ENCODE data around the gene WASL. TPM values are rescaled to one million over a fixed set of nuclear protein-coding genes. Genes with fewer than 3 reads are reported as not detected.

WASL gene
- total RNA-seq, 1 experiment from 2014 or later, result 34.4 TPM

DNA sequence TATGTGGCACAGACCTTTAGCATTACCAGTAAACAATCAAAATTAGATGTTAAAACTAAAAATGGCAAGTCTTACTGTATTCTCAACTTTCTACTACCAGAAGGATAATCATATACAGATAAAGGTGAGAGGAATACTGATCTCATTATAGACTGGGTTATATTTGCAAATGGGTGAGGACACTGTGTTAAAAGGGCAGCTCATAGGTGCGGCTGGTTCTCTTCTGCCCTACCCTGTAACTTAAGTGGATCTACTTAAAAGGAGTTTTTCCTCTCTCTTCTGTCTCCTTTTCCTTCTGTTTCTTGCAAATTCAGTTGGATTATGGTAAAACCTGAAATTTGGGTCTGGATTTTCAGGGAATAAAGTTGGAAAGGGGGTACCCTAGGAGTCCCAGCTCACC lies 33.0 kb downstream of the WASL start (continued):
- TF ChIP-seq, protein P1, sequence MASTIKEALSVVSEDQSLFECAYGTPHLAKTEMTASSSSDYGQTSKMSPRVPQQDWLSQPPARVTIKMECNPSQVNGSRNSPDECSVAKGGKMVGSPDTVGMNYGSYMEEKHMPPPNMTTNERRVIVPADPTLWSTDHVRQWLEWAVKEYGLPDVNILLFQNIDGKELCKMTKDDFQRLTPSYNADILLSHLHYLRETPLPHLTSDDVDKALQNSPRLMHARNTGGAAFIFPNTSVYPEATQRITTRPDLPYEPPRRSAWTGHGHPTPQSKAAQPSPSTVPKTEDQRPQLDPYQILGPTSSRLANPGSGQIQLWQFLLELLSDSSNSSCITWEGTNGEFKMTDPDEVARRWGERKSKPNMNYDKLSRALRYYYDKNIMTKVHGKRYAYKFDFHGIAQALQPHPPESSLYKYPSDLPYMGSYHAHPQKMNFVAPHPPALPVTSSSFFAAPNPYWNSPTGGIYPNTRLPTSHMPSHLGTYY (CRISPR knock-in tag; IDR thresholded peaks at IDR 0.05), result no peak
- no peak for TF ChIP-seq ZBTB21 (CRISPR knock-in tag; IDR thresholded peaks at IDR 0.05; ENCODE audit: borderline replicate concordance)
- TF ChIP-seq ZNF317 (CRISPR knock-in tag; IDR thresholded peaks at IDR 0.05; ENCODE audit: borderline replicate concordance, low read depth), result no peak
- TF ChIP-seq, protein P2, sequence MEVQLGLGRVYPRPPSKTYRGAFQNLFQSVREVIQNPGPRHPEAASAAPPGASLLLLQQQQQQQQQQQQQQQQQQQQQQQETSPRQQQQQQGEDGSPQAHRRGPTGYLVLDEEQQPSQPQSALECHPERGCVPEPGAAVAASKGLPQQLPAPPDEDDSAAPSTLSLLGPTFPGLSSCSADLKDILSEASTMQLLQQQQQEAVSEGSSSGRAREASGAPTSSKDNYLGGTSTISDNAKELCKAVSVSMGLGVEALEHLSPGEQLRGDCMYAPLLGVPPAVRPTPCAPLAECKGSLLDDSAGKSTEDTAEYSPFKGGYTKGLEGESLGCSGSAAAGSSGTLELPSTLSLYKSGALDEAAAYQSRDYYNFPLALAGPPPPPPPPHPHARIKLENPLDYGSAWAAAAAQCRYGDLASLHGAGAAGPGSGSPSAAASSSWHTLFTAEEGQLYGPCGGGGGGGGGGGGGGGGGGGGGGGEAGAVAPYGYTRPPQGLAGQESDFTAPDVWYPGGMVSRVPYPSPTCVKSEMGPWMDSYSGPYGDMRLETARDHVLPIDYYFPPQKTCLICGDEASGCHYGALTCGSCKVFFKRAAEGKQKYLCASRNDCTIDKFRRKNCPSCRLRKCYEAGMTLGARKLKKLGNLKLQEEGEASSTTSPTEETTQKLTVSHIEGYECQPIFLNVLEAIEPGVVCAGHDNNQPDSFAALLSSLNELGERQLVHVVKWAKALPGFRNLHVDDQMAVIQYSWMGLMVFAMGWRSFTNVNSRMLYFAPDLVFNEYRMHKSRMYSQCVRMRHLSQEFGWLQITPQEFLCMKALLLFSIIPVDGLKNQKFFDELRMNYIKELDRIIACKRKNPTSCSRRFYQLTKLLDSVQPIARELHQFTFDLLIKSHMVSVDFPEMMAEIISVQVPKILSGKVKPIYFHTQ (CRISPR knock-in tag; IDR thresholded peaks at IDR 0.05), result no peak
- TF ChIP-seq, protein P3, sequence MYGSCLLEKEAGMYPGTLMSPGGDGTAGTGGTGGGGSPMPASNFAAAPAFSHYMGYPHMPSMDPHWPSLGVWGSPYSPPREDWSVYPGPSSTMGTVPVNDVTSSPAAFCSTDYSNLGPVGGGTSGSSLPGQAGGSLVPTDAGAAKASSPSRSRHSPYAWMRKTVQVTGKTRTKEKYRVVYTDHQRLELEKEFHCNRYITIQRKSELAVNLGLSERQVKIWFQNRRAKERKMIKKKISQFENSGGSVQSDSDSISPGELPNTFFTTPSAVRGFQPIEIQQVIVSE (CRISPR knock-in tag; IDR thresholded peaks at IDR 0.05; ENCODE audit: borderline replicate concordance), result no peak

DNA sequence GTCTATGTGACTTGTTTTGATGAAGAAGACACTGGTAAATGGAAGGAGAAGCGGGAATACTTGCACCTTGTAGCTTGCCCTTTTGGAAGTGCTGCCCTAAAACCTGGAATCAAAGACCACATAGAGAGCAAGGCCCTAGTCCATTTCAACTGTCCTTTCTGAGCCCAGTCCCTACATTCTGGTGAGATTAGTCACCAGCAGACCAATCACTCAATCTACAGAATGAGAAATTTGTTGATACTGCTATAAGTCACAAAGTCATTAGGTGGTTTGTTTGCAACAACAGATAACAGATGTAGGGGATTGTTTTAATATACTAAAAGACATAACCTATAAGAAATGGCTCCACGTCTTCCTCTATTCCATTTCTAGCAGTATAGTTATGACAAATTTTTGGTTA lies 33.6 kb downstream of the WASL start:
- Mint-ChIP-seq H3K9me3 (peaks cover 13% of the 10 kb centered on the region), H3K4me1 (peaks cover 39% of the 10 kb centered on the region), H3K27me3 (ENCODE audit: low read depth) (no peaks in the 10 kb centered on the region), H3K4me3 (no peak overlapping the region), H3K27ac (no peak overlapping the region), H3K36me3 (peaks cover 13% of the 10 kb centered on the region)
- POLR2A ChIA-PET, result interaction anchor here (0.6 kb wide), 1 partner anchor 141 kb away, joined by 3 read pairs; no protein-coding TSS in a partner anchor
- no peak for ATAC-seq
- CTCF ChIA-PET, result interaction anchor here (2.1 to 3.8 kb wide), 2 partner anchors 14 to 33 kb away, joined by 8 to 25 read pairs; no protein-coding TSS in a partner anchor
- DNase-seq (ENCODE audit: low spot score), result no peak
- TF ChIP-seq, protein P1 (CRISPR knock-in tag; IDR thresholded peaks at IDR 0.05), result no peak
- TF ChIP-seq, protein P4, sequence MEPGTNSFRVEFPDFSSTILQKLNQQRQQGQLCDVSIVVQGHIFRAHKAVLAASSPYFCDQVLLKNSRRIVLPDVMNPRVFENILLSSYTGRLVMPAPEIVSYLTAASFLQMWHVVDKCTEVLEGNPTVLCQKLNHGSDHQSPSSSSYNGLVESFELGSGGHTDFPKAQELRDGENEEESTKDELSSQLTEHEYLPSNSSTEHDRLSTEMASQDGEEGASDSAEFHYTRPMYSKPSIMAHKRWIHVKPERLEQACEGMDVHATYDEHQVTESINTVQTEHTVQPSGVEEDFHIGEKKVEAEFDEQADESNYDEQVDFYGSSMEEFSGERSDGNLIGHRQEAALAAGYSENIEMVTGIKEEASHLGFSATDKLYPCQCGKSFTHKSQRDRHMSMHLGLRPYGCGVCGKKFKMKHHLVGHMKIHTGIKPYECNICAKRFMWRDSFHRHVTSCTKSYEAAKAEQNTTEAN (CRISPR knock-in tag; IDR thresholded peaks at IDR 0.05), result no peak
- TF ChIP-seq, protein P5, sequence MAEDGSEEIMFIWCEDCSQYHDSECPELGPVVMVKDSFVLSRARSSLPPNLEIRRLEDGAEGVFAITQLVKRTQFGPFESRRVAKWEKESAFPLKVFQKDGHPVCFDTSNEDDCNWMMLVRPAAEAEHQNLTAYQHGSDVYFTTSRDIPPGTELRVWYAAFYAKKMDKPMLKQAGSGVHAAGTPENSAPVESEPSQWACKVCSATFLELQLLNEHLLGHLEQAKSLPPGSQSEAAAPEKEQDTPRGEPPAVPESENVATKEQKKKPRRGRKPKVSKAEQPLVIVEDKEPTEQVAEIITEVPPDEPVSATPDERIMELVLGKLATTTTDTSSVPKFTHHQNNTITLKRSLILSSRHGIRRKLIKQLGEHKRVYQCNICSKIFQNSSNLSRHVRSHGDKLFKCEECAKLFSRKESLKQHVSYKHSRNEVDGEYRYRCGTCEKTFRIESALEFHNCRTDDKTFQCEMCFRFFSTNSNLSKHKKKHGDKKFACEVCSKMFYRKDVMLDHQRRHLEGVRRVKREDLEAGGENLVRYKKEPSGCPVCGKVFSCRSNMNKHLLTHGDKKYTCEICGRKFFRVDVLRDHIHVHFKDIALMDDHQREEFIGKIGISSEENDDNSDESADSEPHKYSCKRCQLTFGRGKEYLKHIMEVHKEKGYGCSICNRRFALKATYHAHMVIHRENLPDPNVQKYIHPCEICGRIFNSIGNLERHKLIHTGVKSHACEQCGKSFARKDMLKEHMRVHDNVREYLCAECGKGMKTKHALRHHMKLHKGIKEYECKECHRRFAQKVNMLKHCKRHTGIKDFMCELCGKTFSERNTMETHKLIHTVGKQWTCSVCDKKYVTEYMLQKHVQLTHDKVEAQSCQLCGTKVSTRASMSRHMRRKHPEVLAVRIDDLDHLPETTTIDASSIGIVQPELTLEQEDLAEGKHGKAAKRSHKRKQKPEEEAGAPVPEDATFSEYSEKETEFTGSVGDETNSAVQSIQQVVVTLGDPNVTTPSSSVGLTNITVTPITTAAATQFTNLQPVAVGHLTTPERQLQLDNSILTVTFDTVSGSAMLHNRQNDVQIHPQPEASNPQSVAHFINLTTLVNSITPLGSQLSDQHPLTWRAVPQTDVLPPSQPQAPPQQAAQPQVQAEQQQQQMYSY (CRISPR knock-in tag; IDR thresholded peaks at IDR 0.05), result no peak
- TF ChIP-seq, protein P6, sequence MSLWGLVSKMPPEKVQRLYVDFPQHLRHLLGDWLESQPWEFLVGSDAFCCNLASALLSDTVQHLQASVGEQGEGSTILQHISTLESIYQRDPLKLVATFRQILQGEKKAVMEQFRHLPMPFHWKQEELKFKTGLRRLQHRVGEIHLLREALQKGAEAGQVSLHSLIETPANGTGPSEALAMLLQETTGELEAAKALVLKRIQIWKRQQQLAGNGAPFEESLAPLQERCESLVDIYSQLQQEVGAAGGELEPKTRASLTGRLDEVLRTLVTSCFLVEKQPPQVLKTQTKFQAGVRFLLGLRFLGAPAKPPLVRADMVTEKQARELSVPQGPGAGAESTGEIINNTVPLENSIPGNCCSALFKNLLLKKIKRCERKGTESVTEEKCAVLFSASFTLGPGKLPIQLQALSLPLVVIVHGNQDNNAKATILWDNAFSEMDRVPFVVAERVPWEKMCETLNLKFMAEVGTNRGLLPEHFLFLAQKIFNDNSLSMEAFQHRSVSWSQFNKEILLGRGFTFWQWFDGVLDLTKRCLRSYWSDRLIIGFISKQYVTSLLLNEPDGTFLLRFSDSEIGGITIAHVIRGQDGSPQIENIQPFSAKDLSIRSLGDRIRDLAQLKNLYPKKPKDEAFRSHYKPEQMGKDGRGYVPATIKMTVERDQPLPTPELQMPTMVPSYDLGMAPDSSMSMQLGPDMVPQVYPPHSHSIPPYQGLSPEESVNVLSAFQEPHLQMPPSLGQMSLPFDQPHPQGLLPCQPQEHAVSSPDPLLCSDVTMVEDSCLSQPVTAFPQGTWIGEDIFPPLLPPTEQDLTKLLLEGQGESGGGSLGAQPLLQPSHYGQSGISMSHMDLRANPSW (CRISPR knock-in tag; conservative IDR thresholded peaks at IDR 0.05; ENCODE audit: low read depth), result no peak
- TF ChIP-seq, protein P7, sequence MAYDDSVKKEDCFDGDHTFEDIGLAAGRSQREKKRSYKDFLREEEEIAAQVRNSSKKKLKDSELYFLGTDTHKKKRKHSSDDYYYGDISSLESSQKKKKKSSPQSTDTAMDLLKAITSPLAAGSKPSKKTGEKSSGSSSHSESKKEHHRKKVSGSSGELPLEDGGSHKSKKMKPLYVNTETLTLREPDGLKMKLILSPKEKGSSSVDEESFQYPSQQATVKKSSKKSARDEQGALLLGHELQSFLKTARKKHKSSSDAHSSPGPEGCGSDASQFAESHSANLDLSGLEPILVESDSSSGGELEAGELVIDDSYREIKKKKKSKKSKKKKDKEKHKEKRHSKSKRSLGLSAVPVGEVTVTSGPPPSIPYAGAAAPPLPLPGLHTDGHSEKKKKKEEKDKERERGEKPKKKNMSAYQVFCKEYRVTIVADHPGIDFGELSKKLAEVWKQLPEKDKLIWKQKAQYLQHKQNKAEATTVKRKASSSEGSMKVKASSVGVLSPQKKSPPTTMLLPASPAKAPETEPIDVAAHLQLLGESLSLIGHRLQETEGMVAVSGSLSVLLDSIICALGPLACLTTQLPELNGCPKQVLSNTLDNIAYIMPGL (CRISPR knock-in tag; IDR thresholded peaks at IDR 0.05), result no peak
- no peak for TF ChIP-seq NFATC4 (CRISPR knock-in tag; IDR thresholded peaks at IDR 0.05)
- TF ChIP-seq, protein P8, sequence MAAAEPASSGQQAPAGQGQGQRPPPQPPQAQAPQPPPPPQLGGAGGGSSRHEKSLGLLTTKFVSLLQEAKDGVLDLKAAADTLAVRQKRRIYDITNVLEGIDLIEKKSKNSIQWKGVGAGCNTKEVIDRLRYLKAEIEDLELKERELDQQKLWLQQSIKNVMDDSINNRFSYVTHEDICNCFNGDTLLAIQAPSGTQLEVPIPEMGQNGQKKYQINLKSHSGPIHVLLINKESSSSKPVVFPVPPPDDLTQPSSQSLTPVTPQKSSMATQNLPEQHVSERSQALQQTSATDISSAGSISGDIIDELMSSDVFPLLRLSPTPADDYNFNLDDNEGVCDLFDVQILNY (CRISPR knock-in tag; IDR thresholded peaks at IDR 0.05), result no peak
- no peak for TF ChIP-seq MYBL2 (CRISPR knock-in tag; IDR thresholded peaks at IDR 0.05)
- TF ChIP-seq, protein P9, sequence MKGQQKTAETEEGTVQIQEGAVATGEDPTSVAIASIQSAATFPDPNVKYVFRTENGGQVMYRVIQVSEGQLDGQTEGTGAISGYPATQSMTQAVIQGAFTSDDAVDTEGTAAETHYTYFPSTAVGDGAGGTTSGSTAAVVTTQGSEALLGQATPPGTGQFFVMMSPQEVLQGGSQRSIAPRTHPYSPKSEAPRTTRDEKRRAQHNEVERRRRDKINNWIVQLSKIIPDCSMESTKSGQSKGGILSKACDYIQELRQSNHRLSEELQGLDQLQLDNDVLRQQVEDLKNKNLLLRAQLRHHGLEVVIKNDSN (CRISPR knock-in tag; IDR thresholded peaks at IDR 0.05), result no peak
- TF ChIP-seq, protein P3 (CRISPR knock-in tag; IDR thresholded peaks at IDR 0.05; ENCODE audit: borderline replicate concordance), result no peak
- TF ChIP-seq ZNF219 (CRISPR knock-in tag; IDR thresholded peaks at IDR 0.05; ENCODE audit: borderline replicate concordance), result no peak
- no peak for TF ChIP-seq NR1H2 (CRISPR knock-in tag; IDR thresholded peaks at IDR 0.05)
